ENCODE results near the gene ZNF367.

DNA sequence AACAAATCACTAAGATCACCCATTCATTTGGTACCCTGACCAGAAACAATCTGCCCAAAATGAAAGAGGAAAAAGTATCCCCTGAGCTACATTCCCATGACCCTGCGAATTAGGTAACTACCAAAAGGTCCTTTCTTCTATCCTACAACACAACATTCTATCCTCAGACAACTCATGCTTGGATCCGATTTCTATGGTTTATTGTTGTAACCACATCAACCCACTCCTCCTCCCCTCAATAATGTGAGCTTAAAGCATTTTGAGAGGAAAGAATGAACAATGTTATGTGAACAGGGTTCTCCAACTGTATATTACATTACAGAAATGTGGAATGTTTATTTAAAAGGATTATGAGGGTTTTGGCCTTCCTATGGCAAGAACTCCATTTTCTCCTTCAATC lies 38.7 kb downstream of the ZNF367 start:
- TF ChIP-seq, protein P1, sequence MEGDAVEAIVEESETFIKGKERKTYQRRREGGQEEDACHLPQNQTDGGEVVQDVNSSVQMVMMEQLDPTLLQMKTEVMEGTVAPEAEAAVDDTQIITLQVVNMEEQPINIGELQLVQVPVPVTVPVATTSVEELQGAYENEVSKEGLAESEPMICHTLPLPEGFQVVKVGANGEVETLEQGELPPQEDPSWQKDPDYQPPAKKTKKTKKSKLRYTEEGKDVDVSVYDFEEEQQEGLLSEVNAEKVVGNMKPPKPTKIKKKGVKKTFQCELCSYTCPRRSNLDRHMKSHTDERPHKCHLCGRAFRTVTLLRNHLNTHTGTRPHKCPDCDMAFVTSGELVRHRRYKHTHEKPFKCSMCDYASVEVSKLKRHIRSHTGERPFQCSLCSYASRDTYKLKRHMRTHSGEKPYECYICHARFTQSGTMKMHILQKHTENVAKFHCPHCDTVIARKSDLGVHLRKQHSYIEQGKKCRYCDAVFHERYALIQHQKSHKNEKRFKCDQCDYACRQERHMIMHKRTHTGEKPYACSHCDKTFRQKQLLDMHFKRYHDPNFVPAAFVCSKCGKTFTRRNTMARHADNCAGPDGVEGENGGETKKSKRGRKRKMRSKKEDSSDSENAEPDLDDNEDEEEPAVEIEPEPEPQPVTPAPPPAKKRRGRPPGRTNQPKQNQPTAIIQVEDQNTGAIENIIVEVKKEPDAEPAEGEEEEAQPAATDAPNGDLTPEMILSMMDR (optimal IDR thresholded peaks at IDR 0.05 in 1 of 3, IDR thresholded peaks at IDR 0.05 in 1 of 3, conservative IDR thresholded peaks at IDR 0.05 in 1 of 3; ENCODE audit: extremely low read depth in 1 of 3, insufficient read depth in 2 of 3, low read length in 3 of 3), result no peak
- TF ChIP-seq EZH2 (IDR thresholded peaks at IDR 0.05; ENCODE audit: low read length), result no peak

All from keratinocyte (primary cell).